Measurements from ENCODE around the gene ROR1.
"Not testable (repeated sequence)": the region's sequence is repeated elsewhere in the genome, so short reads cannot be mapped to it uniquely, and the experiment has no call there.

Gene ROR1

DNA sequence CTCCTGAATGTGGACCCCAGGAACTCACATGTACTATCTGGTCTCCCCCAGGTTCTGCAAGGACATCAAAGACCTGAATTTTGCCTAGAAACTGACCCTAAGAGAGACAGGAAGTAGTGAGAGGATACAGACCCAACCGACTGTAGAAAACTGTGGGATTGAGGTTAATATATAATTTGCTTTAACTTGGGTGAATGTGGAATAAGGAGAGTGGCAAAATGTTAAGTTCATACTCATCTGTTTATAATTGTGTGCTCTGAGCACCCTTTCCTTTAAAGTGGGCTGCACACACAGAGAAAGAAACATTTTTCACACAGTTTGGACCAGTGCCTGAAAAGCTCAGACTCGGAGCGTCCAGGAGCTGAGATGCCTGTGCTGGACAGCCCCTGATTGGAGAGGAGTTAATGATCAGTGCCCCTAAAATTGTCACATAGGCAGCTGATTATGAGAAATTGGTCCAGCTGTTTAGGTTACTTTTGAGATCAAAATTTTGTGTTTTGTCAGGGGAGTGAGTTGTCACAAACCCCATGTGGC lies 37.2 kb downstream of the ROR1 start:
- no peaks in the 10 kb centered on the region for H3K36me3 ChIP-seq (ENCODE audit: control insufficient read depth in 2 of 2, insufficient read depth in 1 of 2, low read length in 2 of 2)
- no peaks in the 10 kb centered on the region for H3K9me3 ChIP-seq (ENCODE audit: control insufficient read depth, insufficient read depth, low read depth, low read length)
- H3K4me3 ChIP-seq (ENCODE audit: low read depth, low read length) = no peak overlapping the region
- no peaks in the 10 kb centered on the region for H3K4me1 ChIP-seq (ENCODE audit: control insufficient read depth, insufficient read depth, low read length)
- no peak overlapping the region for H3K27ac ChIP-seq (ENCODE audit: extremely low read depth, low read depth, low read length)
- TF ChIP-seq, protein P1, sequence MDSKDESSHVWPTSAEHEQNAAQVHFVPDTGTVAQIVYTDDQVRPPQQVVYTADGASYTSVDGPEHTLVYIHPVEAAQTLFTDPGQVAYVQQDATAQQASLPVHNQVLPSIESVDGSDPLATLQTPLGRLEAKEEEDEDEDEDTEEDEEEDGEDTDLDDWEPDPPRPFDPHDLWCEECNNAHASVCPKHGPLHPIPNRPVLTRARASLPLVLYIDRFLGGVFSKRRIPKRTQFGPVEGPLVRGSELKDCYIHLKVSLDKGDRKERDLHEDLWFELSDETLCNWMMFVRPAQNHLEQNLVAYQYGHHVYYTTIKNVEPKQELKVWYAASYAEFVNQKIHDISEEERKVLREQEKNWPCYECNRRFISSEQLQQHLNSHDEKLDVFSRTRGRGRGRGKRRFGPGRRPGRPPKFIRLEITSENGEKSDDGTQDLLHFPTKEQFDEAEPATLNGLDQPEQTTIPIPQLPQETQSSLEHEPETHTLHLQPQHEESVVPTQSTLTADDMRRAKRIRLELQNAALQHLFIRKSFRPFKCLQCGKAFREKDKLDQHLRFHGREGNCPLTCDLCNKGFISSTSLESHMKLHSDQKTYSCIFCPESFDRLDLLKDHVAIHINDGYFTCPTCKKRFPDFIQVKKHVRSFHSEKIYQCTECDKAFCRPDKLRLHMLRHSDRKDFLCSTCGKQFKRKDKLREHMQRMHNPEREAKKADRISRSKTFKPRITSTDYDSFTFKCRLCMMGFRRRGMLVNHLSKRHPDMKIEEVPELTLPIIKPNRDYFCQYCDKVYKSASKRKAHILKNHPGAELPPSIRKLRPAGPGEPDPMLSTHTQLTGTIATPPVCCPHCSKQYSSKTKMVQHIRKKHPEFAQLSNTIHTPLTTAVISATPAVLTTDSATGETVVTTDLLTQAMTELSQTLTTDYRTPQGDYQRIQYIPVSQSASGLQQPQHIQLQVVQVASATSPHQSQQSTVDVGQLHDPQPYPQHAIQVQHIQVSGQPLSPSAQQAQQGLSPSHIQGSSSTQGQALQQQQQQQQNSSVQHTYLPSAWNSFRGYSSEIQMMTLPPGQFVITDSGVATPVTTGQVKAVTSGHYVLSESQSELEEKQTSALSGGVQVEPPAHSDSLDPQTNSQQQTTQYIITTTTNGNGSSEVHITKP (tag by site-specific recombination; IDR thresholded peaks at IDR 0.05) = peak; percentile 5; the same call in 1 of the 2 replicates
- no peak for TF ChIP-seq ZNF548 (tag by site-specific recombination; IDR thresholded peaks at IDR 0.05)
- ChIA-PET CTCF (interaction anchor here (0.5 to 1.7 kb wide), 3 partner anchors 10 to 18 kb away, joined by 3 to 4 read pairs (median 3); no protein-coding TSS in a partner anchor), POLR2A (interaction anchor here (0.6 kb wide), 1 partner anchor 34 kb away, joined by 4 read pairs; no protein-coding TSS in a partner anchor)

DNA sequence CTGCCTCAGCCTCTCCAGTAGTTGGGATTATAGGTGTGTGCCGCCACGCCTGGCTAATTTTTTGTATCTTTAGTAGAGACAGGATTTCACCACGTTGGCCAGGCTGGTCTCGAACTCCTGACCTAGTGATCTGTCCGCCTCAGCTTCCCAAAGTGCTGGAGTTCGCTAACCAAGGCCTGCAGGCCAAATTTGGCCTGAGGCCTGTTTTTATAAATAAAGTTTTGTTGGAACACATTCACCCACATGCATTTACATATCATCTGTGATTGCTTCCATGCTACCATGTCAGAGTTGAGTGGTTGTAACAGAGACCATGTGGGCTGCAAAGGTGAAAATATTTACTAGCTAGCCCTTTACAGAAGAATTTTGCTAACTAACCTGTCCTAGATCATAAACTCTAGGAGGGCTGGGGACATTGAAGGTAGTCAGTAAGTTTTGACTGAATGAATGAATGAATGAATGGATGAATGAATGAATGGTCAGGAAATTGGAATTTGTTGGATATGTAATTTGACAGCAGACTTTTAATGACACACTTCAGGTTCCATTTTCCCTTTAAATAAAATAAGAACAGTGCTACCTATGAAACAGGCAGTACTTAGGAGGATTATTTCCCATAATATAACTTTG lies 38.4 kb downstream of the ROR1 start:
- Histone ChIP-seq H3K9me3 (ENCODE audit: control insufficient read depth, insufficient read depth, low read depth, low read length) (no peaks in the 10 kb centered on the region), H3K4me1 (ENCODE audit: control insufficient read depth, insufficient read depth, low read length) (peaks cover 3% of the 10 kb centered on the region), H3K36me3 (ENCODE audit: control insufficient read depth in 2 of 2, insufficient read depth in 1 of 2, low read length in 2 of 2) (no peaks in the 10 kb centered on the region), H3K4me3 (ENCODE audit: low read depth, low read length) (no peak overlapping the region), H3K27ac (ENCODE audit: extremely low read depth, low read depth, low read length) (no peak overlapping the region)
- CTCF ChIA-PET = interaction anchor here (1.0 to 1.7 kb wide), 2 partner anchors 10 to 17 kb away, joined by 3 to 4 read pairs; no protein-coding TSS in a partner anchor
- TF ChIP-seq ZNF24 (tag by site-specific recombination; IDR thresholded peaks at IDR 0.05) (0 out of 2 replicates have a peak, but pooled peaks have one; percentile 59), ZNF10 (tag by site-specific recombination; IDR thresholded peaks at IDR 0.05) (no peak)
- POLR2A ChIA-PET = no interaction called here

DNA sequence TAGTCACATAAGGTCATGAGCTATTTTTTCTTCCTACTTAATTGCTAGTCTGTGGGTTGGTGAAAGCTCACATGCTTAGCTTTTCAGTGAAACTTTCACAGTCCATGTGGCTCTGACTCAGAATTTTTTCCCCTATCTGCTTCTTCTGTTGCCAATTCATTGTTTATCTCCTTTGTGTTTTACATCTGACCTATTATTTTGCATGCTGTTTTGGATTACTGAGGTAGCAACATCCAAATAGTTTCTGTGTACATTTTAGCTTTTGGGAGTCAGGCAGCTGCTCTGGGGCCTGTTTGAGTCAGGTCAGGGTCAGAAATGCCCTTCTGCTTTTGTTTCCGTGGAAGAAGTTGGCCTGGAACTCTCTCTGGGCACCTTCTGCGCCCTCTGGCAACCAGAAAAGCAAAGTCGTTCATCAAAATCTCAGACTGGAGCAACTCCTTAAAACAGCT lies 40.0 kb downstream of the ROR1 start:
- Histone ChIP-seq H3K36me3 (ENCODE audit: control insufficient read depth in 2 of 2, insufficient read depth in 1 of 2, low read length in 2 of 2) (no peaks in the 10 kb centered on the region), H3K27ac (ENCODE audit: extremely low read depth, low read depth, low read length) (no peak overlapping the region), H3K4me1 (ENCODE audit: control insufficient read depth, insufficient read depth, low read length) (peaks cover 14% of the 10 kb centered on the region), H3K9me3 (ENCODE audit: control insufficient read depth, insufficient read depth, low read depth, low read length) (no peaks in the 10 kb centered on the region), H3K4me3 (ENCODE audit: low read depth, low read length) (no peak overlapping the region)
- TF ChIP-seq ZNF768 (tag by site-specific recombination; IDR thresholded peaks at IDR 0.05) (no peak), SP7 (tag by site-specific recombination; IDR thresholded peaks at IDR 0.05) (peak; percentile 85)
- POLR2A ChIA-PET = interaction anchor here (1.7 kb wide), 1 partner anchor 10 kb away, joined by 3 read pairs; no protein-coding TSS in a partner anchor
- CTCF ChIA-PET = interaction anchor here (1.2 kb wide), 2 partner anchors 122 to 431 kb away, joined by 3 read pairs; no protein-coding TSS in a partner anchor

DNA sequence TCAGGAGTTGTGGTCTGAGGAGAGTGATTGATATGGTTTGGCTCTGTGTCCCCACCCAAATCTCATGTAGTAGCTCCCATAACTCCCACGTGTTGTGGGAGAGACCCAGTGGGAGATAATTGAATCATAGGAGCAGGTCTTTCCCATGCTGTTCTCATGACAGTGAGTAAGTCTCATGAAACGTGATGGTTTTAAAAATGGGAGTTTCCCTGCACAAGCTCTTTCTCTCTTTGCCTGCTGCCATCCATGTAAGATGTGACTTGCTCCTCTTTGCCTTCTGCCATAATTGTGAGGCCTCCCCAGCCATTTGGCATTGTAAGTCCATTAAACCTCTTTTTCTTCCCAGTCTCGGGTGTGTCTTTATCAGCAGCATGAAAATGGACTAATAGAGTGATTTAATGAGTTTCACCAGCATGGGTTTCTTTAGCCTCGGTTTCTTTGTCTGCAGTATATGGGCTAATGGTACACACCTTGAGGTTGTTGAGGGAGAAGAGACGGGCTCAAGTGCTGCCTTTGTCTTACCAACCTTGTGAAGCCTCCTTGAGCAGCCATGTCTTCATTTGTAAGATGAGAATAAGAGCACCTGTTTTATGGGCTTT lies 42.5 kb downstream of the ROR1 start:
- H3K9me3 ChIP-seq (ENCODE audit: control insufficient read depth, insufficient read depth, low read depth, low read length); H3K4me3 ChIP-seq (ENCODE audit: low read depth, low read length); H3K36me3 ChIP-seq (ENCODE audit: control insufficient read depth in 2 of 2, insufficient read depth in 1 of 2, low read length in 2 of 2); H3K27ac ChIP-seq (ENCODE audit: extremely low read depth, low read depth, low read length); POLR2A ChIA-PET: not testable (repeated sequence)
- TF ChIP-seq ZFHX2 (tag by site-specific recombination; conservative IDR thresholded peaks at IDR 0.05) (0 out of 2 replicates have a peak, but pooled peaks have one; percentile 21), TRIM28 (IDR thresholded peaks at IDR 0.05; ENCODE audit: borderline replicate concordance, low read length) (peak; percentile 41; the same call in 1 of the 2 replicates), SETDB1 (IDR thresholded peaks at IDR 0.05; ENCODE audit: insufficient read length, low read length) (peak; percentile 95)
- TF ChIP-seq, protein P2, sequence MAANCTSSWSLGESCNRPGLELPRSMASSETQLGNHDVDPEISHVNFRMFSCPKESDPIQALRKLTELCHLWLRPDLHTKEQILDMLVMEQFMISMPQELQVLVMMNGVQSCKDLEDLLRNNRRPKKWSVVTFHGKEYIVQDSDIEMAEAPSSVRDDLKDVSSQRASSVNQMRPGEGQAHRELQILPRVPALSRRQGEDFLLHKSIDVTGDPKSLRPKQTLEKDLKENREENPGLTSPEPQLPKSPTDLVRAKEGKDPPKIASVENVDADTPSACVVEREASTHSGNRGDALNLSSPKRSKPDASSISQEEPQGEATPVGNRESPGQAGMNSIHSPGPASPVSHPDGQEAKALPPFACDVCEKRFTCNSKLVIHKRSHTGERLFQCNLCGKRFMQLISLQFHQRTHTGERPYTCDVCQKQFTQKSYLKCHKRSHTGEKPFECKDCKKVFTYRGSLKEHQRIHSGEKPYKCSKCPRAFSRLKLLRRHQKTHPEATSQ (tag by site-specific recombination; IDR thresholded peaks at IDR 0.05) = 0 out of 2 replicates have a peak, but pooled peaks have one; percentile 38
- CTCF ChIA-PET = interaction anchor here (0.6 to 1.2 kb wide), 6 partner anchors 9 to 309 kb away, joined by 3 read pairs; no protein-coding TSS in a partner anchor
- H3K4me1 ChIP-seq (ENCODE audit: control insufficient read depth, insufficient read depth, low read length) = peaks cover 24% of the 10 kb centered on the region

All from HEK293 (cell line).